Heart left ventricle (tissue), 13 donors: Measurements from ENCODE around the gene CCDC3.

ENCODE experiments used
- POLR2A ChIP-seq, 2 donors: fragments of 450-650 bp; IDR thresholded peaks; one replicate each; pipeline ENCODE4 v1.6.1; 2017; ENCODE audit warnings: antibody characterized with exemption in 2 of 2, mild to moderate bottlenecking in 2 of 2, moderate library complexity in 2 of 2
- TF ChIP-seq, protein P1 (sequence below), 12 donors: fragments of 200-600 bp; sonication (generic) in 4 of 12; IDR thresholded peaks; one replicate each; pipeline versions ENCODE4 v1.5.0 to v1.8.0; 2018 to 2022; ENCODE audit warnings: antibody characterized with exemption in 12 of 12, mild to moderate bottlenecking in 5 of 12
- donor health status: ischemic (EF 13 %, LVEDD 7.1; RV severe dilation, severe dysfunction).
- donor health status: DM: no; HTN: yes; CAD: no.
- donor health status: DM: no; HTN: no; CAD: no.
- donor health status: ischemic (EF 25% LVEDD 6.9; RV normal size, moderate dysfunction).
- donor health status: ischemic (EF 25% LVEDD 5.7; RV mildly dilated, moderate dysfunction).
- donor health status: ischemic (EF 35%, LVEDD 5.7; RV mildly dilated, moderate dysfunction).
- donor health status: nonischemic (EF 11% LVEDD 7.7; RV severe dilation, severe dysfunction).
- donor health status: DM: yes; HTN: yes; CAD: no.
- donor health status: PGD.
- donor health status: ischemic (EF 29% LVEDD 5.4; RV normal size, mild dysfunction).
- donor health status: nonischemic (EF 23%, LVEDD 6.1; RV moderate dilation, normal function).

DNA sequence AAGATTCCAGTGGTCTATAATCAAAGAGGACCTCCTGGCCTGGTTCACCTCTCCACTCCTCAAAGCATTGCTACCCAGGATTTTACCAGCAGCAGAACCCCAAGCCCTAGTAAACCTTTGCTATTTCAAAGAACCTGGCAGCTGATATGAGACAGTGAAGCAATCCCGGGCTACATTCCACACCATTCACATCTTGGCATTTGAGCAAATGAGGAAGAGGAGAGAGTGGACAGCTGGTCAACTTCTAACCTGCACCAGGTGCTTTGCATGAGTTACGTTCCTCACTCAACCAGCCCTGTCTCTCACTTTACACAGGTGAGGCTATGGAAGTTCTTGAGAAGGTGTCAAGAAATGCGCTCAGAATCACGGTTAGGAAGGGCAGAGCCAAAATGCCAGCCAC is 1.1 kb downstream of the CCDC3 start:
- TF ChIP-seq, protein P1, sequence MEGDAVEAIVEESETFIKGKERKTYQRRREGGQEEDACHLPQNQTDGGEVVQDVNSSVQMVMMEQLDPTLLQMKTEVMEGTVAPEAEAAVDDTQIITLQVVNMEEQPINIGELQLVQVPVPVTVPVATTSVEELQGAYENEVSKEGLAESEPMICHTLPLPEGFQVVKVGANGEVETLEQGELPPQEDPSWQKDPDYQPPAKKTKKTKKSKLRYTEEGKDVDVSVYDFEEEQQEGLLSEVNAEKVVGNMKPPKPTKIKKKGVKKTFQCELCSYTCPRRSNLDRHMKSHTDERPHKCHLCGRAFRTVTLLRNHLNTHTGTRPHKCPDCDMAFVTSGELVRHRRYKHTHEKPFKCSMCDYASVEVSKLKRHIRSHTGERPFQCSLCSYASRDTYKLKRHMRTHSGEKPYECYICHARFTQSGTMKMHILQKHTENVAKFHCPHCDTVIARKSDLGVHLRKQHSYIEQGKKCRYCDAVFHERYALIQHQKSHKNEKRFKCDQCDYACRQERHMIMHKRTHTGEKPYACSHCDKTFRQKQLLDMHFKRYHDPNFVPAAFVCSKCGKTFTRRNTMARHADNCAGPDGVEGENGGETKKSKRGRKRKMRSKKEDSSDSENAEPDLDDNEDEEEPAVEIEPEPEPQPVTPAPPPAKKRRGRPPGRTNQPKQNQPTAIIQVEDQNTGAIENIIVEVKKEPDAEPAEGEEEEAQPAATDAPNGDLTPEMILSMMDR (IDR thresholded peaks at IDR 0.05), result no peak
- no peak for TF ChIP-seq POLR2A (IDR thresholded peaks at IDR 0.05)
